GM12801 (cell line): ENCODE data around the gene FLRT3.

Experiments
- TF ChIP-seq, protein P1 (sequence below): IDR thresholded peaks from one replicate; pipeline ENCODE4 v1.5.1; 2011; ENCODE audit warnings: control low read depth; ENCODE audit not compliant: insufficient read length; ENCODE audit errors: extremely low read depth

Gene FLRT3

DNA sequence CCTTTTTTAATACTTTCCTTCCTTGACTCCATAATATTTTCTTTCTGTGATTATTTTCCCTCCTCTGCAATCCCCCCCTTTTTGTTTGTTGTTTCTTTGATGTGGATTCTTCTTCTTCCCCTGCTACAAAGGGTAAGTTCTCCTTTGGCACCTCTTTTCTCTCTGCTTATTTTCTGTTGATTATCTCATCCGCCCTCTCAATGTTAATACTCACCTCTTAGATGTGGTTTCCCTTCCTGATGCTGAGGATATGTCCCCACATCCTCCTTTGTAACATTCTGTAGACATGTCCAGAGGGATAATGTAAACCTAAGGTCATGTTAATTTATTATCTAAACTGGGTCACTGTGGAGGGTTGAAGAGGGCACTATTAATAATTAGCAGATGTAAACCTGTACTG, 17.7 kb downstream of the FLRT3 start:
- TF ChIP-seq, protein P1, sequence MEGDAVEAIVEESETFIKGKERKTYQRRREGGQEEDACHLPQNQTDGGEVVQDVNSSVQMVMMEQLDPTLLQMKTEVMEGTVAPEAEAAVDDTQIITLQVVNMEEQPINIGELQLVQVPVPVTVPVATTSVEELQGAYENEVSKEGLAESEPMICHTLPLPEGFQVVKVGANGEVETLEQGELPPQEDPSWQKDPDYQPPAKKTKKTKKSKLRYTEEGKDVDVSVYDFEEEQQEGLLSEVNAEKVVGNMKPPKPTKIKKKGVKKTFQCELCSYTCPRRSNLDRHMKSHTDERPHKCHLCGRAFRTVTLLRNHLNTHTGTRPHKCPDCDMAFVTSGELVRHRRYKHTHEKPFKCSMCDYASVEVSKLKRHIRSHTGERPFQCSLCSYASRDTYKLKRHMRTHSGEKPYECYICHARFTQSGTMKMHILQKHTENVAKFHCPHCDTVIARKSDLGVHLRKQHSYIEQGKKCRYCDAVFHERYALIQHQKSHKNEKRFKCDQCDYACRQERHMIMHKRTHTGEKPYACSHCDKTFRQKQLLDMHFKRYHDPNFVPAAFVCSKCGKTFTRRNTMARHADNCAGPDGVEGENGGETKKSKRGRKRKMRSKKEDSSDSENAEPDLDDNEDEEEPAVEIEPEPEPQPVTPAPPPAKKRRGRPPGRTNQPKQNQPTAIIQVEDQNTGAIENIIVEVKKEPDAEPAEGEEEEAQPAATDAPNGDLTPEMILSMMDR, result no peak

DNA sequence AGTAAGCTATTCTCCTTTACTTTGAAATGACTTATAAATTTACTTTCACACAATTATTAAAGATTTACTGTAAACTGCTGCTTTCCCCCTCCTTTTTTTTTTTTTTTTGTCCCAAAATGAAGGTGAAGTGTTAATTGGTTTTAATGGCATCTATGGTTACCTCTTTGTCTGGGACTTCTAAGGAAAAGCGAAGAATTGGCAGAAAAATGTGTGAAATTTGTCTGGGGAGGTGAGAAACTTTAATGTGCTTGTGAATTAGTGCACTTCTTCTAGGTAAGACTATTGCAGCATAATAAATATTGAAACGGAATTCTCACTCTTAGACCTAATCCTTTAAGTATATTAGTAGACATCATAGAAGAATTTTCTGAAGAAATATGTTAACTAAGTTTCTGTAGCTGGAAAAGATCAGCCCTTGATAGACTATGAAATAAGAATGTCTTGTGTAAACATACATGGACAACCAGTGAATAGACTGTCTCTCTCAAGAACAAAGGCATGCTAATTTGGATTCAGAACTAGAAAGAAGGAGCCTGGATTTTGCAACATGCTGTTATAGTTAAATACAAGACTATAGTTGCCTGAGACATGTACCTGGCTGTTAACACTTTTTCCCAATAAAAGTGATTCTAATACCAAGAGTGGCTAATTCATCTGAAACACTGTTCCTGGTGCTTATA, 23.9 kb downstream of the FLRT3 start:
- TF ChIP-seq, protein P1, result no peak

- TF ChIP-seq, protein P1, result no peak
Observed at GRCh38 chr20:14312001-14312400, 25.4 kb downstream of the FLRT3 start.

GRCh38 chr20:14310977-14311627, 26.3 kb downstream of the FLRT3 start:
- TF ChIP-seq, protein P1, result no peak

DNA sequence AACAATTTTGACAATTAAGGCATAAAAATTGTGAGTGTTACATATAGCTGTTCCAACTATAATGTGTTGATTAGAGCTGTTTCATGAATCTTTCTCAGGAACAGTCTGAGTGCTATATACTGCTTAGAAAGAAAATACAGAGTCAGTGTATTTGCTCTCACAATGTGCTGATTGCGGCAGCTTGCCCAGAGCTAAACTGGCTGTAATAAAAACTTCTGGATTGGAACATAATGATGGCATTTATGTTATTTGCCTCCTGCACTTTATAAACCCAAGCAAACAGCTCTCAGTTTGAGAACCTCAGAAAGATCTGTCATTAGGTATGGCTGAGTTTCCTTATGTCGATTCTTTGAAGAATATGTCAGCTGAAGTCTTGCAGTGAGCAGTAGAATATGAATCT, 29.5 kb downstream of the FLRT3 start:
- TF ChIP-seq, protein P1, result no peak

DNA sequence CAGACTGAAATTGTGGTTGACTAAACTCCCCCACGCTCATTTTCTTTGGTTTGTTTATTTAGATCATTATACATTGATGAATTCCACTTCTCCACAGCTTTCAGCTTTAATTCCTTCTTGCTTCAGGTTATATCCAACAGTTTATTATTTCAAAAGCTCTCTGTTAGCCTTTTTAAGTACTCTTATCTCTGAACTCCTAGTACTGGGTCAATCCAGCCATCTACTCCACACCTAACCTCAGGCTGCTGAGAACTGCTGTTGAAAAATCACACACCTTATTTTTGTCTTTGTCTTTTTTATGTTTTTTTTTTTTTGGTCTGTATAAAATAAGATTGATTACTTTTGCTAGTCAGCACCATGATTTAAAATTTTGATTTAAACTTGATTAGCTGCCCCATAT, 32.9 kb downstream of the FLRT3 start:
- TF ChIP-seq, protein P1, result no peak

DNA sequence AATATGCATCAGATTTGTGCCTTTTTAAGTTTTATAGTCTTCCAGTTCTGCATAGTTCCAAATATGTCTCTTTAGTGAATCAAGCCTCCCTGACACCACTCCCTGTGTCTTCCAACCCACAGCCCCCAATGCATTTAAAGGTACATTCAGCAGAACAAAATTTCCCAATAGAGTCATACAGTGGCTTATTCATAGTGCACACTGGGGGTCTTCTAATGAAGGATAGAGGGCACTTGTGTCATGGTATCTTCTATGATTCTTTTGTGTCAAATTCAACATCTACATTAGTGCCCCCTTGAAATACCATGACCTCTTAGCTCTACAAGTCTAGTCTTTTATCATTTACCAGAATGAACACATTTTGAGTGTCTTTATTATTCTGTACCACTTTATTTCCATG, 33.8 kb downstream of the FLRT3 start:
- TF ChIP-seq, protein P1, result no peak
